GM21737 (cell line): ENCODE data around the gene RAB8B.

Source experiments
- ATAC-seq: cut with Tn5 transposase; IDR thresholded peaks from one replicate; pipeline ENCODE4 v1.9.1; 2021; ENCODE audit warnings: mild to moderate bottlenecking, moderate library complexity; ENCODE audit not compliant: unreplicated experiment

The RAB8B gene

GRCh38 chr15:63188926-63189871 is at the start of gene RAB8B:
Gene RAB8B, plus strand, starts transcription at chr15:63189606. Its CDS starts 19 bp downstream, at chr15:63189625.
- peak; percentile 75 for ATAC-seq

GRCh38 chr15:63140936-63141335 is 48.5 kb upstream of the RAB8B start:
- no peak for ATAC-seq

DNA sequence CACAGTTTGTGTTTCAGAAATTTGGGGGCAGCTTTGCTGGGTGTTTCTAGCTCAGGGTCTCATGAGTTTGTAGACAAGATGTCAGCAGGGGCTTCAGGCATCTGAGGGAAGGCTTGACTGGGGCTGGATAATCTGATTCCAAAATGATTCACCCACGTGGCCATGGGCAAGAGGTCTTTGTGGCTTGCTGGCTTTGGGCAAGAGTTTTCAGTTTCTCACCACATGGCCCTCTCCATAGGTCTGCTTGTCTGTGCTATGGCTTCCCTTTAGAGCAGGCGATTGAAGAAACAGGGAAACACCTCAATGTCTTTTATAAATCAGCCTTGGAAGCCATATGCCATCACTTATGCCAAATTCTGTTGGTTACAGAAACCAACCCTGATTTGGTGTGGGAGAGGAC is 44.0 kb upstream of the RAB8B start:
- ATAC-seq, result no peak

DNA sequence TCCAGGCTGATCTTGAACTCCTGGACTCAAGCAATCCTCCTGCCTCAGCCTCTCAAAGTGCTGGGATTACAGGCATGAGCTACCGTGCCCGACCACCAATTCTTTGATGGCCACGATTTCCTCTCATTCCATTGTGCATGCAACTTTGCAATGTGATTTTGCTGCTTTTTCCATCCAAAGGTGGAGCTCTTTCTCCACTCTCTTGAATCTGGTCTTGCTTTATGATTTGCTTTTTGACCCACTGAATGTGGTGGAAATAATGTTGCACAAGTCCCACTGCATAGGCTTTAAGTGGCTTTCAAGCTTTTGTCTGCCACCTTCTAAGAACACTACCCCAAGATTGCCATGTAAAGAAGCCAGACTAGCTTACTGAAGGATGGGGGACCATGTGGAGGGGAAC is 42.7 kb upstream of the RAB8B start:
- ATAC-seq, result no peak

- no peak for ATAC-seq
These were observed 37.7 kb upstream of the RAB8B start for GRCh38 chr15:63151665-63152064.

GRCh38 chr15:63155486-63155885 is 33.9 kb upstream of the RAB8B start:
- ATAC-seq, result no peak

DNA sequence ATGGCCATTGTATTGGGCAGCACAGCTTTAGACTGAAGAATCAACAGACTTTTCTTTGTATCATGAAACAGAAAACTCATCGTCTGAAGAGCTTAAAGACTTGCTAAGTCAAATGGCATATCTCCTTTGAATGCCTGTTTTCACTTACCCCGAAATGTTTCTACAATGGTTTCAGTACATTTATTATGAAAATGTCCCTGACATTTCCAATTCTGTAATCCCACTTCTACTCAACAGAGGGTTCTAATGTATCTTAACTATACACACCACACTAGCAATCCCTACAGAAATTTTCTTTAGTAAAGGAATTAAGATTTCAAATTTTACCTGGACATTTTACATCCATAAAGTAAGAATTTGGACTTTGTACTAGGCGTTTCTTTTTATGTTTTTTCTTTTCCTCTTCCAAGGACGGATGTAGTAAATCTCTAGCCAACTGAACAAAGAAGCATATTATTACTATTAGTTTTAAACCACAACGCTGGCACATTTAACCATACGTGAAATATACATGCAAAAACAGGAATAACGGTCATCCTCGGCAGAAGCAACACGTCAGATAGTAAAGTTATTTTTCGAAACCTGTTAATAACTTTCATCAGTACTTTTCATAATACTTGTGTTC is 33.2 kb upstream of the RAB8B start:
- no peak for ATAC-seq

GRCh38 chr15:63156755-63157117 is 32.7 kb upstream of the RAB8B start:
- no peak for ATAC-seq

- ATAC-seq, result peak; percentile 95
These were observed 32.1 kb upstream of the RAB8B start, which contains the start of gene RPS27L for GRCh38 chr15:63157118-63157843. Gene RPS27L, minus strand, starts transcription at chr15:63157477. Its CDS starts 72 bp downstream, at chr15:63157405.

- peak; percentile 11 for ATAC-seq
These were observed 31.4 kb upstream of the RAB8B start for GRCh38 chr15:63157891-63158431.

DNA sequence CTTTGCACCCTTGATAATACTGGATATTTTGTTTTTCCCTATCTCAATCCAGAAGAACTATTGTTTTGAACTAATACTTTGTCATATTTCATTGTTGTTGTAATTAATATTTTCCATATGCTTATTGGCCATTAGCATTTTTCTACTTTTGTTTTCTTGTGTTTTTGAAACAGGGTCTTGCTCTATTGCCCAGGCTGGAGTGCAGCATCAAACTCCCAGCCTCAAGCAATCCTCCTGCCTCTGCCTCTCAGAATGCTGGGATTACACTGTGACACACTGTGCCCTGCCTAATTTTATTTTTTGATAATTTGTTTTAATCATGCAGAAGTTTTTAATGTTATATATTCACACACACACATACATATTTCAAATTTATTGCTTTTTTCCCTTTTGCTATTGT is 28.8 kb upstream of the RAB8B start:
- ATAC-seq, result no peak

- no peak for ATAC-seq
These were observed 26.2 kb upstream of the RAB8B start for GRCh38 chr15:63163217-63163616.

GRCh38 chr15:63165166-63165859 is 24.1 kb upstream of the RAB8B start:
- no peak for ATAC-seq

GRCh38 chr15:63166219-63166618 is 23.2 kb upstream of the RAB8B start:
- no peak for ATAC-seq

DNA sequence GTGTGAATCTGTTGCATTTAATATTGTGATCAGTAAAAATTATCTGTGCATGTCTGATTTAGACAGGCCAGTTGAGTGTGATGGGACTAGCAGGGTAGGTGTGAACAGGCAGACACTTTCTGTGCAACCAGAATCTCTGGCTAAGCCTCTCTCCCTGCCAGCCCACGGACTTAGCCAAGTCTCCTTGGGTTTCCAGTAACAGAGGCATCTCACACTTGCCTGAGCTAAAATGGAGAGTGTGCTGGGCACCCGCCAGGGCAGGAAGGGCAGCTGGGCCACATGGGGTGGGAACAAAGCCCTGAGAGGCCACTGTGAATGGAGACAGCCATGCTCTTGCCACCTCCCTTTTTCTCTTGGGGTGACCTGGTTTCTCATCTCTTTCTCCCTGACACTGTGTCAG is 19.6 kb upstream of the RAB8B start:
- ATAC-seq, result no peak

- no peak for ATAC-seq
These were observed 17.0 kb upstream of the RAB8B start for GRCh38 chr15:63172376-63172775.

DNA sequence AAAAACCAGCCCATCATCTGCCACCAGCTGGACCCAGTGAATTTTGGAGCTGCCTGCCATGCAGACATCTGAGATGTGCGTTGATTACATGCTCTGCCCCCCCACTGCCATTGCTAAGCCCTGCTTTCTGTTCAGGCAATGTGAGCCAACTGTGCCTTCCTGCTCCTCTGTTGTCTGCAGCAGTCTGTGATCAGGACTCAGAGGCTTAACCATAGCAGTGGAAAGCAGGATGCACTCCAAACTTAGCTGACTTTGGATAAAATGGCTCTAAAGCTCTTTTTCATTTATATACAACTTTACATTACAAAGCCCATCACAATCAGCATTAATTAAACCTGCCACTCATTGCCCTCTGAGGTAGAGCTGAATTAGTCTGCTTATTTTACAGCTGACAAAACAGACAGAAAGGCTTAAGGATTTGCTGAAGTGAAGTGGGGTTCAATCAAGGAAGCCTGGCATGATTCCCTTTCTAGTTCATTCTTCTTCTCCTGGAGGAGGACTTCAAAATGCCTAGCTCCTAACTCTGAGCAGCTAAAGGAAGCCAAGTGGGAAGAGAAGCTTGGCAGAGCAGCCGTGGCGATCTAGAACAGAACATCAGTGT is 16.5 kb upstream of the RAB8B start:
- ATAC-seq, result no peak

DNA sequence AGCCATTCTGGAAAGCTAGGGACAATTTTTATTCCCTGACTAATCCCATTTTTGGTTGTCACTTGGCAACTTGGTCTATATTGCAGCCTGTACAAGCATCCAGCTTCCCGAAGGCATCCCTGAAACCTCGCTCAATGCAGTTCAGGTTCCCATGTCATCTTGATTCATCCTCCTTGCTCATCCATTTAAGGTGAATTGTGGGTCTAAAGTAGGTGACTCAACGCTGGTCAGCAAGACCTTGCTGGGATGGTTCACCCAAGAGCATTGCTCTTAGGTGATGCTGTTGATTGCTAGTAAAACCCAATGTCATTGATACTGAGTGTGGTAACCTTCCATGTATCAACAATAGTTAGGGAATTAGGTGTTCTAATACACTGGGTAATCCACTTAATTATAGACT is 13.1 kb upstream of the RAB8B start:
- no peak for ATAC-seq

GRCh38 chr15:63178034-63178433 is 11.4 kb upstream of the RAB8B start:
- no peak for ATAC-seq

DNA sequence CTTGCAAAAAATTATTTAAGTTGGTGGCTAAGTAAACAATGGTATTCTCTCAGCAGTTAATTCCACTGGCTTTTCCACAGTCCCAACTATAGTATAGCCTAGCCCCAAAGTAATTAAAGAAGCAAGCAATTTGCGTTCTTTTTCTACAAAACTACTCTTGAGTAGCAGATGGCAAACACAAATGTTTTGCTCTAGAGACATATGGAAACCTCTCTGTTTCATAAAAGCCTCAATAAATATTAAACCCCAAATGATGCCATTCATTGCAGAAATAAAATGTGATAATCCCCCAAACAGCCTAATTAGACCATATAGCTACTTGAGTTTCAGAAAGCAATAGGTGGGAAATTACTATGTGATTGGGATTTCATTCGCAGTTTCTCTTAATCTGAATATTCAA is 8.7 kb upstream of the RAB8B start:
- no peak for ATAC-seq
